RWPE2 (cell line): ENCODE results near the gene MCTS1.

ENCODE experiments used
- ATAC-seq: fragments of 200-7000 bp; cut with Tn5 transposase; 3 replicates; pipeline ENCODE4 v1.9.1; 2021; ENCODE audit warnings: low read depth
- DNase-seq: peaks from one replicate; pipeline ENCODE4 v3.0.0-alpha.2; 2020; ENCODE audit warnings: low spot score
- H3K27ac ChIP-seq: fragments of 450-650 bp; 2 replicates; pipeline ENCODE4 v1.5.1; 2017; ENCODE audit warnings: mild to moderate bottlenecking; ENCODE audit not compliant: poor library complexity, severe bottlenecking
- H3K27me3 ChIP-seq: fragments of 250-450 bp; sonication (Bioruptor Pico); 2 replicates; pipeline ENCODE4 v1.5.1; 2021; ENCODE audit warnings: mild to moderate bottlenecking, moderate library complexity; ENCODE audit not compliant: insufficient read depth, poor library complexity, severe bottlenecking
- H3K36me3 ChIP-seq: fragments of 250-450 bp; sonication (Bioruptor Pico); 2 replicates; pipeline ENCODE4 v1.5.1; 2020; ENCODE audit warnings: low read depth, mild to moderate bottlenecking, moderate library complexity
- H3K4me1 ChIP-seq: fragments of 250-450 bp; sonication (Bioruptor Pico); 2 replicates; pipeline ENCODE4 v1.5.1; 2021; ENCODE audit warnings: mild to moderate bottlenecking, moderate library complexity; ENCODE audit not compliant: insufficient read depth, poor library complexity, severe bottlenecking
- H3K4me3 ChIP-seq: fragments of 250-450 bp; sonication (Bioruptor Pico); 2 replicates; pipeline ENCODE4 v1.5.1; 2021; ENCODE audit warnings: mild to moderate bottlenecking, moderate library complexity; ENCODE audit not compliant: severe bottlenecking
- H3K9me3 ChIP-seq: fragments of 250-450 bp; sonication (Bioruptor Pico); 2 replicates; pipeline ENCODE4 v1.5.1; 2021; ENCODE audit warnings: mild to moderate bottlenecking, moderate library complexity; ENCODE audit not compliant: severe bottlenecking
- TF ChIP-seq, protein P1 (sequence below): fragments of 450-650 bp; IDR thresholded peaks from one replicate; pipeline ENCODE4 v1.5.1; 2017; ENCODE audit warnings: mild to moderate bottlenecking, moderate library complexity; ENCODE audit not compliant: poor library complexity, severe bottlenecking

Gene MCTS1

DNA sequence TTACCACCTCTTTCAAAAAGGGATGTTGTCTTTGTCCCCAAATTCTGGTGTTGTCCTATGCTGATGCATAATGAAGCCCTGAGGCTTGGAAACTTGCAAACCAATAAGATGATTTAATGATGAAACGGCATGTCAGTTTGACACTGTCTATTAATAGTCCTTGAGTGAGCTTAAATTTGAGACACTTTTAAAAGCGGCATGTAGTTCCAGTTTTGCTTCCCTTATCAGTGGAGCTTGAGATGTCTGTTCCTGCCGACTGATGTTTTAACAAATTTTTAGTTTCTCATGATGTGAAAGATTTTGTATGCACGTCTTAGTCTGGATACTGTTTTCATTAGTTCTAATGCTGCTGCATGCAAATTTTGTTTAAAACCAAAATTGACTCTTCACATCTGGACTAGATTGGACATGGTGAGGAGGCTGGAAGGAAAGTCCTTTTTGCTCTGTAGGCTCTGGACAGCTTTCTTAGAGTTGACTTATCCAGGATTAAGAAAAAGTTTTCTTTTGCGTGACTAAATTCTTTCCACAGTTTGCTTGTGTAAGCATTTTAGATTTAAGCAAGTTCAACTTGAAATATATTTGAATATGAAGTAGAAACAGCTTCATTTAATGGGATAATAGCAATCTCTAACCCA lies 14.2 kb downstream of the MCTS1 start:
- H3K27ac ChIP-seq, result no peak overlapping the region
- H3K9me3 ChIP-seq, result no peaks in the 10 kb centered on the region
- no peaks in the 10 kb centered on the region for H3K4me1 ChIP-seq
- no peak for DNase-seq
- H3K4me3 ChIP-seq, result no peak overlapping the region
- TF ChIP-seq, protein P1, sequence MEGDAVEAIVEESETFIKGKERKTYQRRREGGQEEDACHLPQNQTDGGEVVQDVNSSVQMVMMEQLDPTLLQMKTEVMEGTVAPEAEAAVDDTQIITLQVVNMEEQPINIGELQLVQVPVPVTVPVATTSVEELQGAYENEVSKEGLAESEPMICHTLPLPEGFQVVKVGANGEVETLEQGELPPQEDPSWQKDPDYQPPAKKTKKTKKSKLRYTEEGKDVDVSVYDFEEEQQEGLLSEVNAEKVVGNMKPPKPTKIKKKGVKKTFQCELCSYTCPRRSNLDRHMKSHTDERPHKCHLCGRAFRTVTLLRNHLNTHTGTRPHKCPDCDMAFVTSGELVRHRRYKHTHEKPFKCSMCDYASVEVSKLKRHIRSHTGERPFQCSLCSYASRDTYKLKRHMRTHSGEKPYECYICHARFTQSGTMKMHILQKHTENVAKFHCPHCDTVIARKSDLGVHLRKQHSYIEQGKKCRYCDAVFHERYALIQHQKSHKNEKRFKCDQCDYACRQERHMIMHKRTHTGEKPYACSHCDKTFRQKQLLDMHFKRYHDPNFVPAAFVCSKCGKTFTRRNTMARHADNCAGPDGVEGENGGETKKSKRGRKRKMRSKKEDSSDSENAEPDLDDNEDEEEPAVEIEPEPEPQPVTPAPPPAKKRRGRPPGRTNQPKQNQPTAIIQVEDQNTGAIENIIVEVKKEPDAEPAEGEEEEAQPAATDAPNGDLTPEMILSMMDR, result no peak
- H3K27me3 ChIP-seq, result no peaks in the 10 kb centered on the region
- H3K36me3 ChIP-seq, result peaks cover 16% of the 10 kb centered on the region
- ATAC-seq, result no peak

DNA sequence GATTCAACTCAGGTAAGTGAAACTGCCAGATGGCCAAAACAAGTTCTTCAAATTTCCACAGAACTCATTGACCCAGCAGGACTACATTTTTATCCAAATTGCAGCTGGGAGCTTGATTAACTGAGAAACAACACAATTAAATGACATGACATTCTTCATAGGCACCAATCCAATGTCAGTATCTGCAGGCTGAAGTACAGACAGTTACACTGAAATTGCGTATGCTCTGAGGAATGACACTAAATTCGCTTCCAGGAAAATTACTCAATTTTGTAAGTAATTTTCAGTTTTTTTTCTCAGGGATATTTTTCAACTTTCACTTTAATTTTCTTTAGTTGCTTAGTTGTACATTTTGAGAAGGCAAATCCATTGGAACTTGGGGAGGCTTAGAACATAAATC lies 21.5 kb downstream of the MCTS1 start:
- Histone ChIP-seq H3K36me3 (no peaks in the 10 kb centered on the region; the same call in 1 of the 2 replicates), H3K4me3 (no peak overlapping the region), H3K4me1 (no peaks in the 10 kb centered on the region), H3K27ac (no peak overlapping the region), H3K27me3 (no peaks in the 10 kb centered on the region), H3K9me3 (no peaks in the 10 kb centered on the region)
- ATAC-seq (no peak), DNase-seq (no peak)
- TF ChIP-seq, protein P1, result no peak

DNA sequence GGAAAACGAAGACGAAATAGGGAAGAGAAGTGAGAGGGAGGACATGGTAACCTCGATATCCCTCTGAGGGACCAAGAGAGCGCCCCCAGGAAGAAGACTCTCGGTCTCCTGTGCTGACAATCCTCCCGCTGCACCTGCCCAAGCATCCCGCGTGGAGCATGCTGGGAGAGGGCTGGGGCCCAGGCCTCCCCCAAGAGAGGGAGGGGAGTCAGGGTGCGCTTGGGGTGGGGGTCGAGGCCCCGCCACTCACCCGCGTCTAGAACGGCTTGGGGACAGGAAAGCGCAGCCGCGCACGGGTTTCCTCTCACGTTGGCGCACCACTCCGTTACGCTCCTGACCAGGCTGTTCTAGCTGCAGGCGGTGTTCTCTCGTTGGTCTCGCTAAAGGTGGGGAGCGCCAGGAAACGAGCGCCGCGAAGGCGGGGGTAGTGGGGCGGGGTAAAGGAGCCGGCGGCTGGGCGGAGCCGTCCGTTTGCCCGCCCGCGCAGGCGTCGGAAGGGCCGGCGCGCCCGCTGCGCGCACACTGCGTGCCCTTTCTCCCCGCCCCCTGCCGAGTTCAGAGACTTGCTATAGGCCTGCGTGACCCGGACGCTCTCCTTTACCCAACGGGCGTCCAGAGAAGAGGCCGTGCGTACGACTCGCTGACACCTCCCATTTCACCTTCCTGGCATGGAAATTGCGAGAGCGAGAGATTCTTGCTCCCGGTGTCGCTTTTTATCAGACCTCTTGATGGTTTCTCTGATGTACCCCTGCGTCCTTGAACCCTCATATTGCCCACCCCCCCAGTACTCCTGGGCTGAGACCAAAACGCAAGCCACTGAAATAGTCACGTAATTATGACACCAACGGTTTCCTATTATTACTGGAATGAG lies 26.0 kb downstream of the MCTS1 start, which contains the start of gene C1GALT1C1:
Gene C1GALT1C1, minus strand, starts transcription at position 388 of the 871 bp plus-strand sequence. CDS start 2,888 bp downstream, outside the sequence.
- TF ChIP-seq, protein P1, result no peak
- Histone ChIP-seq H3K4me3 (peak within 1 kb of the TSS; percentile 51), H3K36me3 (no peaks in the 10 kb centered on the region; the same call in 1 of the 2 replicates), H3K9me3 (no peaks in the 10 kb centered on the region), H3K4me1 (no peaks in the 10 kb centered on the region), H3K27me3 (no peaks in the 10 kb centered on the region), H3K27ac (peak within 1 kb of the TSS; percentile 52)
- peak; percentile 98 for ATAC-seq
- DNase-seq, result peak; percentile 89

DNA sequence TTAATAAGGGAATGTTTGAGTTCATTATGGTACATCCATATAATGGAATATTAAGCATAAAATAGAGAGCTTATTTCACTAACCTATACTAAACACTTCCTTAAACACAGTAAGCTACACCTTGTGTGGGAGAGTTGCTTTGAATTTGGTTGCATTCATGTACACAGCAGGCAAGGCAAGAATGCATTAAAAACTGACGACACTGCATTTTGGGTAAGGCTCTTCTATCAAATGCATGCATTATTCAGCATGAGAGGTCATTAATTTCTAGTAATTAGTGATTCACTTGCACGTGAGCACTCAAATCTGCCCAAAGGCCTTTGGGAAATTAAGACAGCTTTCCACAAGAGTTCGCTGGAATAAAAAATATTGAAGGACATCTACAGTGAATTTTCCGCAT lies 34.7 kb downstream of the MCTS1 start:
- Histone ChIP-seq H3K27me3 (no peaks in the 10 kb centered on the region), H3K4me1 (no peaks in the 10 kb centered on the region), H3K9me3 (no peaks in the 10 kb centered on the region), H3K36me3 (no peaks in the 10 kb centered on the region), H3K27ac (no peak overlapping the region), H3K4me3 (no peak overlapping the region)
- ATAC-seq (no peak), DNase-seq (no peak)
- TF ChIP-seq, protein P1, result no peak
